Hepatic stellate cell (primary cell): ENCODE data around the gene GOLGA6L26.
"Not testable (repeated sequence)": the region's sequence is repeated elsewhere in the genome, so short reads cannot be mapped to it uniquely, and the experiment has no call there.

Source experiments
- DNase-seq: peaks from one replicate; pipeline ENCODE4 v3.0.0; 2011; ENCODE audit warnings: low spot score

GOLGA6L26 gene

GRCh38 chr15:23334096-23334495 lies at the start of gene GOLGA6L26:
GOLGA6L26 (minus strand) TSS chr15:23334196; CDS start chr15:23334135, 61 bp downstream.
- not testable (repeated sequence) for DNase-seq

GRCh38 chr15:23381192-23381591 lies 47.2 kb upstream of the GOLGA6L26 start:
- not testable (repeated sequence) for DNase-seq

GRCh38 chr15:23380700-23381099 lies 46.7 kb upstream of the GOLGA6L26 start:
- not testable (repeated sequence) for DNase-seq

GRCh38 chr15:23378946-23379345 lies 45.0 kb upstream of the GOLGA6L26 start:
- not testable (repeated sequence) for DNase-seq

- not testable (repeated sequence) for DNase-seq
Observed at GRCh38 chr15:23374226-23374625, 40.2 kb upstream of the GOLGA6L26 start.

- not testable (repeated sequence) for DNase-seq
Observed at GRCh38 chr15:23372891-23373600, 39.0 kb upstream of the GOLGA6L26 start.

GRCh38 chr15:23372284-23372683 lies 38.3 kb upstream of the GOLGA6L26 start:
- DNase-seq, result no peak

GRCh38 chr15:23371868-23372267 lies 37.9 kb upstream of the GOLGA6L26 start:
- DNase-seq, result not testable (repeated sequence)

- not testable (repeated sequence) for DNase-seq
Observed at GRCh38 chr15:23371134-23371533, 37.1 kb upstream of the GOLGA6L26 start.

- no peak for DNase-seq
Observed at GRCh38 chr15:23370578-23370977, 36.6 kb upstream of the GOLGA6L26 start.

- not testable (repeated sequence) for DNase-seq
Observed at GRCh38 chr15:23364261-23364660, 30.3 kb upstream of the GOLGA6L26 start.

- DNase-seq, result not testable (repeated sequence)
Observed at GRCh38 chr15:23362622-23363021, 28.6 kb upstream of the GOLGA6L26 start.

- DNase-seq, result not testable (repeated sequence)
Observed at GRCh38 chr15:23354448-23354847, 20.5 kb upstream of the GOLGA6L26 start, which contains the start of gene GOLGA8S. GOLGA8S (plus strand) TSS chr15:23354748; CDS start chr15:23354810, 62 bp downstream.

GRCh38 chr15:23311233-23311632 lies 22.8 kb downstream of the GOLGA6L26 start:
- not testable (repeated sequence) for DNase-seq

- not testable (repeated sequence) for DNase-seq
Observed at GRCh38 chr15:23305921-23306320, 28.1 kb downstream of the GOLGA6L26 start.

GRCh38 chr15:23304805-23305204 lies 29.2 kb downstream of the GOLGA6L26 start:
- DNase-seq, result not testable (repeated sequence)

GRCh38 chr15:23304267-23304666 lies 29.7 kb downstream of the GOLGA6L26 start:
- not testable (repeated sequence) for DNase-seq

- DNase-seq, result peak; percentile 3
Observed at GRCh38 chr15:23303654-23304053, 30.3 kb downstream of the GOLGA6L26 start.

- DNase-seq, result not testable (repeated sequence)
Observed at GRCh38 chr15:23303246-23303645, 30.8 kb downstream of the GOLGA6L26 start.
